Measurements from ENCODE around the gene POR.

Gene POR

DNA sequence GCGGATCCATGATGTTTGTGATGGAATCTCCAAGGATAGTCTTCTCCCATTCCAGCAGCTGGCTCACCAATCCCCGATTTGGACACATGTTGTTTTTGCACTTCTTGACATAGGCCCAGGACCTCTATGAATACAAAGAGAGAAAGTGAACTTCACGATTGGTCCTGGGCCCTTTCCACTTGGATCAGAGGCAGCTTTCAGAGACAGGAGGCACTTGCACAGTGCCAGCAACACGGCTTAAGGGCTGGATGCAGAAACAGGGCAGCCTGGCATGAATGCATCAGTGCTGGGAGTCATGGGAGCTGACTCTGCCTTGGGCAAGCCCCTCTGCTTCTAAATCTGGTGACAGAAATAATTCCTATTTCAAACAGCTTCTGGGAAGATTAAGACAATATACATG lies 81.5 kb downstream of the POR start:
- Histone ChIP-seq H3K27ac (ENCODE audit: low read depth, low read length, poor library complexity, severe bottlenecking) (no peak overlapping the region), H3K4me1 (ENCODE audit: insufficient read depth, low read length, severe bottlenecking) (peaks cover 15% of the 10 kb centered on the region), H3K36me3 (ENCODE audit: insufficient read depth, low read length) (peaks cover 23% of the 10 kb centered on the region), H4K20me1 (ENCODE audit: insufficient read depth, low read length) (no peaks in the 10 kb centered on the region), H3K79me2 (ENCODE audit: insufficient read depth, low read length) (no peaks in the 10 kb centered on the region), H3K9me2 (ENCODE audit: low read depth, low read length) (no peaks in the 10 kb centered on the region), H3K4me2 (ENCODE audit: low read length) (no peak overlapping the region), H2AFZ (ENCODE audit: low read length) (no peak overlapping the region), H3K27me3 (ENCODE audit: insufficient read depth, low read length) (no peaks in the 10 kb centered on the region), H3K9me3 (ENCODE audit: low read length) (no peaks in the 10 kb centered on the region), H3K4me3 (ENCODE audit: low read depth, low read length, poor library complexity, severe bottlenecking) (no peak overlapping the region), H3F3A (ENCODE audit: insufficient read depth, low read length) (no peaks in the 10 kb centered on the region), H3K9ac (ENCODE audit: low read length) (no peak overlapping the region)
- no peak for TF ChIP-seq EZH2 (IDR thresholded peaks at IDR 0.05; ENCODE audit: borderline replicate concordance, low read length)
- TF ChIP-seq, protein P1, sequence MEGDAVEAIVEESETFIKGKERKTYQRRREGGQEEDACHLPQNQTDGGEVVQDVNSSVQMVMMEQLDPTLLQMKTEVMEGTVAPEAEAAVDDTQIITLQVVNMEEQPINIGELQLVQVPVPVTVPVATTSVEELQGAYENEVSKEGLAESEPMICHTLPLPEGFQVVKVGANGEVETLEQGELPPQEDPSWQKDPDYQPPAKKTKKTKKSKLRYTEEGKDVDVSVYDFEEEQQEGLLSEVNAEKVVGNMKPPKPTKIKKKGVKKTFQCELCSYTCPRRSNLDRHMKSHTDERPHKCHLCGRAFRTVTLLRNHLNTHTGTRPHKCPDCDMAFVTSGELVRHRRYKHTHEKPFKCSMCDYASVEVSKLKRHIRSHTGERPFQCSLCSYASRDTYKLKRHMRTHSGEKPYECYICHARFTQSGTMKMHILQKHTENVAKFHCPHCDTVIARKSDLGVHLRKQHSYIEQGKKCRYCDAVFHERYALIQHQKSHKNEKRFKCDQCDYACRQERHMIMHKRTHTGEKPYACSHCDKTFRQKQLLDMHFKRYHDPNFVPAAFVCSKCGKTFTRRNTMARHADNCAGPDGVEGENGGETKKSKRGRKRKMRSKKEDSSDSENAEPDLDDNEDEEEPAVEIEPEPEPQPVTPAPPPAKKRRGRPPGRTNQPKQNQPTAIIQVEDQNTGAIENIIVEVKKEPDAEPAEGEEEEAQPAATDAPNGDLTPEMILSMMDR (IDR thresholded peaks at IDR 0.05; ENCODE audit: low read length), result no peak

DNA sequence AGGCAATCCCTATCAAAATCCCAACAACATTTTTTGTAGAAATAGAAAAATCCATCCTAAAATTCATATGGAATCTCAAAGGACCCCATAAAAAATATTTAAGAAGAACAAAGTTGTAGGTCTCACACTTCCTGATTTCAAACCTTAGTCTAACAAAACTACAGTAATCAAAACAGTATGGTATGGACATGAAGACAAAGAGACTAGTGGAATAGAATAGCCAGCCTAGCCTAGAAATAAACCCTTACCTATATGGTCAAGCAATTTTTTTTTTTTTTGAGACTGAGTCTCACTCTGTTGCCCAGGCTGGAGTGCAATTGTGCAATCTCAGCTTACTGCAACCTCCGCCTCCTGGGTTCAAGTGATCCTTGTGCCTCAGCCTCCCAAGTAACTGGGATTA lies 83.1 kb downstream of the POR start:
- H3K27me3 ChIP-seq (ENCODE audit: insufficient read depth, low read length), result no peaks in the 10 kb centered on the region
- H3K4me2 ChIP-seq (ENCODE audit: low read length), result no peak overlapping the region
- H3K36me3 ChIP-seq (ENCODE audit: insufficient read depth, low read length), result peaks cover 26% of the 10 kb centered on the region

DNA sequence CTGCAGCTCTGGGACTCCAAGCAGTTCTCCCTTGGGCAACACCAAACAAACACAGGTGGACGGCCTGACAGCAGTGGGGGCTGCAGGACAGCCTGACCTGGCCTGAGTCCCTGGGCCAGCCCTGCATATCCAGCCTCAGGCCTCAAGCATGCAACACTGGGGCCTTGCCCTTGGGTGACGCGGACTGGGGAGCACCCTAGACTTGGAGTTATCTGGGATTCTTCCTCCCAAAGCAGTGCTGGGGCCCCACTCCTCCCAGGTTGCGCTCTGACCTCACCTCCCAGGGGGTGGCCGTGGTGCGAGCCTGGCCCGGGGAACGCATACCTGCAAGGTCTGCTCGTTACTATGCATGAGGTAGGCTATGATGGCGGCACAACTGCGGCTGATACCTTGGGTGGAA lies 85.6 kb downstream of the POR start:
- H3K9ac ChIP-seq (ENCODE audit: low read length), result no peak overlapping the region
- no peak overlapping the region for H3K4me3 ChIP-seq (ENCODE audit: low read depth, low read length, poor library complexity, severe bottlenecking)
- H3K27ac ChIP-seq (ENCODE audit: low read depth, low read length, poor library complexity, severe bottlenecking), result no peak overlapping the region
- TF ChIP-seq EZH2 (IDR thresholded peaks at IDR 0.05; ENCODE audit: borderline replicate concordance, low read length), result no peak
- TF ChIP-seq, protein P1 (IDR thresholded peaks at IDR 0.05; ENCODE audit: low read length), result no peak
- no peaks in the 10 kb centered on the region for H3F3A ChIP-seq (ENCODE audit: insufficient read depth, low read length)
- no peaks in the 10 kb centered on the region for H3K9me2 ChIP-seq (ENCODE audit: low read depth, low read length)
- H2AFZ ChIP-seq (ENCODE audit: low read length), result no peak overlapping the region
- H3K27me3 ChIP-seq (ENCODE audit: insufficient read depth, low read length), result no peaks in the 10 kb centered on the region
- H3K79me2 ChIP-seq (ENCODE audit: insufficient read depth, low read length), result no peaks in the 10 kb centered on the region
- no peaks in the 10 kb centered on the region for H4K20me1 ChIP-seq (ENCODE audit: insufficient read depth, low read length)
- H3K9me3 ChIP-seq (ENCODE audit: low read length), result no peaks in the 10 kb centered on the region
- peaks cover 6% of the 10 kb centered on the region for H3K4me1 ChIP-seq (ENCODE audit: insufficient read depth, low read length, severe bottlenecking)
- H3K4me2 ChIP-seq (ENCODE audit: low read length), result no peak overlapping the region
- peaks cover 41% of the 10 kb centered on the region for H3K36me3 ChIP-seq (ENCODE audit: insufficient read depth, low read length)

More for the DNA sequence above, 83.1 kb downstream of the POR start:
- Histone ChIP-seq H3K4me1 (ENCODE audit: insufficient read depth, low read length, severe bottlenecking) (peaks cover 15% of the 10 kb centered on the region), H3K4me3 (ENCODE audit: low read depth, low read length, poor library complexity, severe bottlenecking) (no peak overlapping the region), H4K20me1 (ENCODE audit: insufficient read depth, low read length) (no peaks in the 10 kb centered on the region), H3K27ac (ENCODE audit: low read depth, low read length, poor library complexity, severe bottlenecking) (no peak overlapping the region), H3K9ac (ENCODE audit: low read length) (no peak overlapping the region), H3F3A (ENCODE audit: insufficient read depth, low read length) (no peaks in the 10 kb centered on the region), H2AFZ (ENCODE audit: low read length) (no peak overlapping the region), H3K9me3 (ENCODE audit: low read length) (no peaks in the 10 kb centered on the region), H3K79me2 (ENCODE audit: insufficient read depth, low read length) (no peaks in the 10 kb centered on the region), H3K9me2 (ENCODE audit: low read depth, low read length) (no peaks in the 10 kb centered on the region)
- TF ChIP-seq, protein P1 (IDR thresholded peaks at IDR 0.05; ENCODE audit: low read length), result no peak
- no peak for TF ChIP-seq EZH2 (IDR thresholded peaks at IDR 0.05; ENCODE audit: borderline replicate concordance, low read length)

Measured in OCI-LY1 (cell line).